AG04450 (cell line): ENCODE measurements around the gene DLL4. TPM values are rescaled to one million over a fixed set of nuclear protein-coding genes. Genes with fewer than 3 reads are reported as not detected.

Source experiments
- CTCF ChIA-PET: fragments of 300-600, 350-600 bp; formaldehyde crosslinking; extraction: SDS; loops from one replicate; lab custom pipeline; 2022; ENCODE audit warnings: antibody characterized with exemption, inconsistent platforms; lab: Charles Lee
- POLR2A ChIA-PET: fragments of 350-600 bp; formaldehyde crosslinking; extraction: SDS; loops from one replicate; lab custom pipeline; 2021; ENCODE audit warnings: antibody characterized with exemption, inconsistent platforms; lab: Yijun Ruan, JAX
- DNase-seq: peaks from one replicate; pipeline ENCODE4 v3.0.0-alpha.2; 2011; ENCODE audit warnings: low read depth, low spot score
- H3K27ac ChIP-seq: one replicate; pipeline ENCODE4 v1.5.1; 2012; ENCODE audit warnings: low read depth, low read length, control low read depth
- H3K27me3 ChIP-seq: one replicate; pipeline ENCODE4 v1.6.0; 2012; ENCODE audit warnings: low read length; ENCODE audit not compliant: control insufficient read depth, insufficient read depth
- H3K4me3 ChIP-seq: 2 replicates; pipeline ENCODE4 v1.5.1; 2011; ENCODE audit warnings: mild to moderate bottlenecking, low read depth, low read length, control low read depth
- H3K9me3 ChIP-seq: 2 replicates; pipeline ENCODE4 v1.5.1; 2012; ENCODE audit warnings: low read length; ENCODE audit not compliant: control insufficient read depth, insufficient read depth
- polyA plus RNA-seq: library from polyadenylated mRNA; depleted of rRNA; stranded (reverse); fragments of >200 nt; gene quantifications from 2 replicates; pipeline ENCODE4 v1.2.3, GENCODE V29; 2011
- TF ChIP-seq, protein P1 (sequence below): IDR thresholded peaks from 2 replicates; pipeline ENCODE4 v1.5.1; 2011; ENCODE audit warnings: low read depth, low read length, control low read depth, inconsistent platforms

Gene DLL4
- polyA plus RNA-seq, 1 experiment: 1.5 TPM

DNA sequence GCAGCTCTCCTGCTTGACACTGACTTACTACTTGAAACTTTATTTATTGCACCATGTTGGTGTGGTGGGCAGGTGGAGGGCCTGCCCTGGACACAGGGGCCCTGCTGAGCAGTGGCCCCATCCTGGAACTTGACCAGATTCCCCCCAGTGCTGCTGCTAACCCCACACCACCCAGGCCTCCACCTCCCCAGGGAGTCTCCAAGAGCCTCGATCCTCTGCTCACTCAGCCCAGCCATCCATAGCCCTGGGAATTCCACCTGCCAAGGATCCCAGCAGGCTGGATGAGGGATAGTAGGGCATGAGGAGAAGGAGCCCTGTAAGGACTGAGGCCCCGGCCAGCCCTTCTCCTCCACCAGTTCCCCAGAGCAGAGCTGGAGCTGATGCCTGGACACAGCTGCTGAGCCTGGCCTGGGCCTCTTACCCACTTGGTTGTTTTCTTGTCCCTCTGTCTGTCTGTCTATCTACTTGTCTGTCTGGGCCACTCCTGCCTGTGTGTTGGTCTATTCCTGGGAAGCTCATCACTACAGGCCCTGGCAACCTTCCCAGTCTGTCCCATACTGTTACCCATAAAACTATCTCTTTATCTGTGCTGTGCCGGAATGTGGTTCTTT, 26.9 kb downstream of the DLL4 start:
- Histone ChIP-seq H3K27me3 (no peaks in the 10 kb centered on the region), H3K27ac (peak overlapping the region; percentile 31), H3K4me3 (peak overlapping the region; percentile 95), H3K9me3 (no peaks in the 10 kb centered on the region; the same call in 1 of the 2 replicates)
- TF ChIP-seq, protein P1, sequence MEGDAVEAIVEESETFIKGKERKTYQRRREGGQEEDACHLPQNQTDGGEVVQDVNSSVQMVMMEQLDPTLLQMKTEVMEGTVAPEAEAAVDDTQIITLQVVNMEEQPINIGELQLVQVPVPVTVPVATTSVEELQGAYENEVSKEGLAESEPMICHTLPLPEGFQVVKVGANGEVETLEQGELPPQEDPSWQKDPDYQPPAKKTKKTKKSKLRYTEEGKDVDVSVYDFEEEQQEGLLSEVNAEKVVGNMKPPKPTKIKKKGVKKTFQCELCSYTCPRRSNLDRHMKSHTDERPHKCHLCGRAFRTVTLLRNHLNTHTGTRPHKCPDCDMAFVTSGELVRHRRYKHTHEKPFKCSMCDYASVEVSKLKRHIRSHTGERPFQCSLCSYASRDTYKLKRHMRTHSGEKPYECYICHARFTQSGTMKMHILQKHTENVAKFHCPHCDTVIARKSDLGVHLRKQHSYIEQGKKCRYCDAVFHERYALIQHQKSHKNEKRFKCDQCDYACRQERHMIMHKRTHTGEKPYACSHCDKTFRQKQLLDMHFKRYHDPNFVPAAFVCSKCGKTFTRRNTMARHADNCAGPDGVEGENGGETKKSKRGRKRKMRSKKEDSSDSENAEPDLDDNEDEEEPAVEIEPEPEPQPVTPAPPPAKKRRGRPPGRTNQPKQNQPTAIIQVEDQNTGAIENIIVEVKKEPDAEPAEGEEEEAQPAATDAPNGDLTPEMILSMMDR: no peak
- no peak for DNase-seq
- CTCF ChIA-PET: no interaction called here
- POLR2A ChIA-PET: interaction anchor here (0.5 kb wide), 1 partner anchor 28 kb away, joined by 5 read pairs; no protein-coding TSS in a partner anchor

DNA sequence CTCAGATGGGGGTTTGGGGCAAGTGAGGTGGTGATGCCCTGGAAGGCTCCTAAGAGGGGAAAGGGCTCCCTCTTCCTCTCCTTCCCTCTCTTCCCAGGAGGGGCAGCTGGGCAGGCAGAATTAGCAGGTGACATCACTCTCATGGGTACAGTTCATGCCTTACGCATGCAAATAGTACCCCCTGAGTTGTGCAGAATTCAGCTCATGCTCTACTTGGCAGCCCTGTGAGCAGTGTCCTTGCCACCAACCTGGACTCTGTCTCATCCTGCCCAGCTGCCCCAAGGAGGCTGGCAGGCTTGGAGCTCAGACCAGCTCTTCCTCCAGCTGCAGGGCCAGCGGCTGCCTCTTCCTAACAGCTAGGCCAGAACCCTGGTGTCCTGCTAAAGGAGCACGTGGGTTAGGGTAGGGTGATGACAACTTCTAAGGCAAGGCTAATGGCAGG, 27.4 kb downstream of the DLL4 start:
- H3K27me3 ChIP-seq: no peaks in the 10 kb centered on the region
- ChIA-PET POLR2A (interaction anchor here (0.5 kb wide), 1 partner anchor 28 kb away, joined by 5 read pairs; no protein-coding TSS in a partner anchor), CTCF (interaction anchor here (1.3 kb wide), 1 partner anchor 15 kb away, joined by 10 read pairs; no protein-coding TSS in a partner anchor)
- TF ChIP-seq, protein P1: no peak
- H3K9me3 ChIP-seq: no peaks in the 10 kb centered on the region; the same call in 1 of the 2 replicates
- DNase-seq: no peak
- H3K4me3 ChIP-seq: peak overlapping the region; percentile 95
- H3K27ac ChIP-seq: peak overlapping the region; percentile 31

DNA sequence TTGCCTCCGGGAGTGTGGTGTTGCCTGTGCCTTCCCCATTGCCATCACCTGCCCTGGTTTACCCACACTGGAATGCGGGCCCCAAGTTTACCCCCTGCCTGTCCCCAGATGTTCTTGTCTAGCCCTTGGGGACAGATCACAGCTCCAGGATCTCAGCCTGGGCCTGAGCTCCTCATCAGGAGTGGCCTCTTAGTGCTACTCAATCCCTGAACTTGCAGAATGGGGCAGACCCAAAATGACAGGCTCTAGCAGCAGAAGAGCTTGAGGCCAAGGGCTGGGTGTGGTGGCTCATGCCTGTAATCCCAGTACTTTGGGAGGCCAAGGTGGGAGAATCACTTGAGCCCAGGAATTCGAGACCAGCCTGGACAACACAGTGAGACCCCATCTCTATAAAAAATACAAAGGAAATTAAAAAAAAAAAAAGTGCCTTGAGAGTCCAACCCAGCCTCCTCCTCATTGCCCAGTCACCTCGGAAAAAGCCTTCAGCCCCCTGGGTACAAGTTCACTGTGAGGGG, 28.0 kb downstream of the DLL4 start:
- H3K27me3 ChIP-seq: no peaks in the 10 kb centered on the region
- POLR2A ChIA-PET: interaction anchor here (0.7 kb wide), 1 partner anchor 51 kb away, joined by 4 read pairs; no protein-coding TSS in a partner anchor
- peak overlapping the region; percentile 95 for H3K4me3 ChIP-seq
- TF ChIP-seq, protein P1: no peak
- DNase-seq: no peak
- H3K27ac ChIP-seq: peak overlapping the region; percentile 31
- CTCF ChIA-PET: interaction anchor here (0.6 to 1.3 kb wide), 2 partner anchors 15 to 362 kb away, joined by 3 to 10 read pairs; no protein-coding TSS in a partner anchor
- no peaks in the 10 kb centered on the region; the same call in 1 of the 2 replicates for H3K9me3 ChIP-seq

DNA sequence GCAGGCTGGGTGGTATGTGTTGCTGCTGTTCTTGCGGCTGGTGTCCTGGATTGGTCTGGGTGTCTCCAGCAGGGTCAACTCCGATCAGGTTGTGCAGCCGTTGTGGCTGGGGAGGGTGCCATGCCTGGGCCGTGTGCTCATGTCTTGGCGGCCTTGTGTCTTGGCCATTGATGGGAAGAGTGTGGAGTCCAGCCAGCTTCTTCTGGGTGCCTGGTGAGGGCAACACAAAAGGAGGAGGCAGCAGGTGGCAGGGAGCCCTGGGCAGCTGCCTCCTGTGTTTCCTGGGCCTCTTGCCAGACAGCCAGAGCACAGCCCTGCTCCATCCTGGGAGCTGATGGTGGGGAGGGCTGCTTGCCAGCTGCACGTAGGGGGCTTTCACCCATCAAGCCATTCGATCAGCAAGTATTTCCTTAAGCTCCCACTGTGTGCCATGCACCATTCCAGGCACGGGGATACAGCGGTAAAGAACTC, 28.5 kb downstream of the DLL4 start:
- ChIA-PET POLR2A (interaction anchor here (0.7 to 1.4 kb wide), 2 partner anchors 16 to 52 kb away, joined by 3 to 4 read pairs; no protein-coding TSS in a partner anchor), CTCF (interaction anchor here (0.6 to 1.3 kb wide), 2 partner anchors 16 to 362 kb away, joined by 3 to 10 read pairs; no protein-coding TSS in a partner anchor)
- H3K27me3 ChIP-seq: no peaks in the 10 kb centered on the region
- DNase-seq: no peak
- TF ChIP-seq, protein P1: no peak
- H3K9me3 ChIP-seq: no peaks in the 10 kb centered on the region; the same call in 1 of the 2 replicates
- H3K27ac ChIP-seq: no peak overlapping the region
- H3K4me3 ChIP-seq: no peak overlapping the region
